Right atrium auricular region (tissue), 2 donors: ENCODE data around the gene EPHB2. TPM values are rescaled to one million over a fixed set of nuclear protein-coding genes. Genes with fewer than 3 reads are reported as not detected.

ENCODE experiments used
- DNase-seq: peaks from one replicate; pipeline ENCODE4 v3.0.0-alpha.2; 2019; ENCODE audit warnings: low spot score
- H3K27ac ChIP-seq, 2 donors: fragments of 200-600 bp; sonication (generic); 1 replicate in 1 of 2; 2 replicates in 1 of 2; pipeline ENCODE4 v1.5.1; 2016 to 2019
- H3K27me3 ChIP-seq, 2 donors: fragments of 200-600 bp; sonication (generic); one replicate each; pipeline versions ENCODE4 v1.5.1 to v1.6.0; 2017 to 2019
- H3K36me3 ChIP-seq: fragments of 200-600 bp; sonication (generic); one replicate; pipeline ENCODE4 v1.5.1; 2016
- H3K4me1 ChIP-seq, 2 donors: fragments of 200-600 bp; sonication (generic); one replicate each; pipeline versions ENCODE4 v1.5.1 to v1.6.0; 2017 to 2019
- H3K4me3 ChIP-seq, 2 donors: fragments of 200-600 bp; sonication (generic); 1 replicate in 1 of 2; 2 replicates in 1 of 2; pipeline ENCODE4 v1.5.1; 2017 to 2019; ENCODE audit warnings: mild to moderate bottlenecking in 1 of 2, moderate library complexity in 1 of 2
- H3K9me3 ChIP-seq, 2 donors: fragments of 200-600 bp; sonication (generic); one replicate each; pipeline ENCODE4 v1.5.1; 2019
- CTCF ChIP-seq, 2 donors: fragments of 200-600 bp; sonication (generic); IDR thresholded peaks; one replicate each; pipeline ENCODE4 v1.5.1; 2019; ENCODE audit warnings: antibody characterized with exemption in 2 of 2
- total RNA-seq, 2 donors: library from RNA; depleted of rRNA; stranded (reverse); fragments of >200 nt; gene quantifications; one replicate each; pipeline ENCODE4 v1.1.0, GENCODE V29; 2016

Gene EPHB2
- total RNA-seq, 2 donors from 2014 or later = 1.8 to 2.6 TPM

DNA sequence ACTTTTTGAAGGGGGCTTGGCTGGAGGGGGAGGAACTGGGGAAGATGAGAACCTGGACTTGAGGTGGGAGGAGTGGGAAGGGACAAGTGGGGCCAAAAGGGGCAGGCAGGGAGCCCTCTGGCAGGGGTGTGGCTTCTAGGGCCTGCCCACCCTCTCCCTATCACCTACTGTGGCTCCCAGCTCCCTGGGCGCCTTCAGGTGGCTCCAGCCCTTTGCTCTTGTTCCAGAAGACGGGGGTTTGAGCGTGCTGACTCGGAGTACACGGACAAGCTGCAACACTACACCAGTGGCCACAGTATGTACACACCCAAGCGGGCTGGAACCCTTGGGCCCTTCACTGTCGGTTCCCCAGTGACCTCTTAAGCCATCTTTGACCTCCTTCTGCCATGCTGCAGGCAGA, 185.5 kb downstream of the EPHB2 start:
- no peak overlapping the region for H3K4me3 ChIP-seq
- no peaks in the 10 kb centered on the region for H3K9me3 ChIP-seq
- H3K27me3 ChIP-seq = no peaks in the 10 kb centered on the region
- no peaks in the 10 kb centered on the region for H3K4me1 ChIP-seq
- no peaks in the 10 kb centered on the region for H3K36me3 ChIP-seq
- no peak for DNase-seq
- H3K27ac ChIP-seq = no peak overlapping the region
- no peak for TF ChIP-seq CTCF (IDR thresholded peaks at IDR 0.05)

DNA sequence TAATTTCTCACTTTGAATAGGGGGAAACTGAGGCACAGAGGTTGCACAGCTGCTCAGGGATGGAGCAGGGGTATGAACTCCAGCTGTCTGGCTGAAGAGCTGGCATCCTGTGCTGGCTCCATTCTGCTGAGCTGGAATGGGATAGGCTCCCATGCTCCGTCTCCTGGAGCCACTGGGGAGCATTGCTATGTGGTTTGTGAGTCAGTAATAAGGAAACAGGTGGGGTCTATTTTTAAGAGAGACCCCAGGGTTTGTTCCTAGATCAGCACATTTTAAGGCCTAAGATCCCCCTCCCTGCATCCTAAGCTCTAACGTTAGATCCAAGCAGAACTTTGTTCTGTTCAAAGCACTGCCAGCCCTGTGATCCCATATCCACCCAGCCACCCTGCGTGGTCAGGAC, 189.8 kb downstream of the EPHB2 start:
- Histone ChIP-seq H3K36me3 (no peaks in the 10 kb centered on the region), H3K9me3 (no peaks in the 10 kb centered on the region), H3K27ac (no peak overlapping the region), H3K27me3 (no peaks in the 10 kb centered on the region), H3K4me3 (no peak overlapping the region), H3K4me1 (no peaks in the 10 kb centered on the region)
- DNase-seq = no peak
- no peak for TF ChIP-seq CTCF (IDR thresholded peaks at IDR 0.05)

DNA sequence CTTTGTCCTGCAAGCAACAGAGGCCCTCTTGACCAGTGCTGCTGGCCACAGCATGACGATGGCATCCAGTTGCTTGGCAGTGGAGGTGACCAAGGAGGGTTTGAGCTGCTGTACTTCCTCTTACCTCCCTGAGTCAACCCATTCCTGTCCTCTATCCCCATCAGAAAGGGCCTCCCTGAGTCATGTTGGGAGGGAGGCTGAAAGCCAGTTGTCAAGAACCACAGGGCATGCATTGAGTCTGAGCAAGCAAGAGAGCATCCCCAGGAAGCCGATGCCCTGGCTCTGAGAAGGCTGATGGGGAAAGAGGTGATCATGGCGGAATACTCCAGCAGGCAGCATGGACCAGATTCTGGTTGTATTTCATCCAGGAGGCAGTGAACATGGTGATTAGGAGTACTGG, 192.5 kb downstream of the EPHB2 start:
- H3K4me1 ChIP-seq = no peaks in the 10 kb centered on the region
- DNase-seq = no peak
- no peaks in the 10 kb centered on the region for H3K27me3 ChIP-seq
- no peak for TF ChIP-seq CTCF (IDR thresholded peaks at IDR 0.05)
- H3K4me3 ChIP-seq = no peak overlapping the region
- H3K9me3 ChIP-seq = no peaks in the 10 kb centered on the region
- no peak overlapping the region for H3K27ac ChIP-seq
- no peaks in the 10 kb centered on the region for H3K36me3 ChIP-seq

DNA sequence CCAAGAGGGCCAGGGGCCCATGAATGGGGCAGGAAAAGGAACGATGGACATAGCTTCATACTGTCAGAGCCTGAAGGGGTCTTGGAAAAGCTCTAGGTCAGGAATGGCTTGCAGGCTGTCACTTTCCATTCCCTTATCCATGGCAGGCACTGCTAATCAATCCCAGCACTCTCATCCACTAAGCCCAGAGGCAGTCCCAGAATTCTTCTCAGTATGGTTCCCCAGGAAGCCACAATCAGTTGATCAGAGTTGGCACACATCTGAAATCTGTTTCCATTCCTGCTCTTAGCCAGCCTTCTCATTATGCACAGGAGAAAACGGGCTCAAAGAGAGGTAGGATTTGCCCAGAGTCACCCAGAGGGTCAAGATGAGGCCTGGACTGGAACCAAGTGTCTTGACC, 196.3 kb downstream of the EPHB2 start:
- Histone ChIP-seq H3K27me3 (no peaks in the 10 kb centered on the region), H3K9me3 (no peaks in the 10 kb centered on the region), H3K36me3 (no peaks in the 10 kb centered on the region), H3K4me3 (no peak overlapping the region), H3K4me1 (no peaks in the 10 kb centered on the region), H3K27ac (no peak overlapping the region)
- no peak for DNase-seq
- TF ChIP-seq CTCF (IDR thresholded peaks at IDR 0.05) = no peak

DNA sequence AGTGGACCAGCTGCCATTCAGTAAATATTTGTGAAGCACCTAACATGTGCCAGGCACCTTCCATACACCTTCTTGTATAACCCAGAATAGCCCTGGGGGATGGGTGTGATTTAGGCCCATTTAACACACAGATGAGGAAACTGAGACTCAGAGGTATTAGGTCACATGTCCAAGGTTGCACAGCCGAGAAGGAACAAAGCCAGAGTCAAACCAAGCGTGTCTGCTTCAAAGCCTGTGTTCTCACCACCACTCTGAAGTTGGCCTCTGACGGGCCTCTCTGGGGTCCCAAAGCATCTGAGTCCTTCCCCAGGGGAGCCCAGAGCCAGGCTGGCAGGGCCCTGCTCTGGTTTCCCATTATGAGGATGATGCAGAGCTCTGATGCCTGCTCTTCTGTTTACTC, 196.9 kb downstream of the EPHB2 start:
- Histone ChIP-seq H3K9me3 (no peaks in the 10 kb centered on the region), H3K4me1 (no peaks in the 10 kb centered on the region)

More for the DNA sequence above, 196.9 kb downstream of the EPHB2 start:
- H3K36me3 ChIP-seq = no peaks in the 10 kb centered on the region
- no peak overlapping the region for H3K27ac ChIP-seq
- no peaks in the 10 kb centered on the region for H3K27me3 ChIP-seq
- H3K4me3 ChIP-seq = no peak overlapping the region
- no peak for DNase-seq
- TF ChIP-seq CTCF (IDR thresholded peaks at IDR 0.05) = no peak
